Mucosa of rectum (tissue), 2 donors: ENCODE measurements around the gene ELAVL1.

Experiments used
- H3K27ac ChIP-seq, 2 donors: one replicate each; pipeline ENCODE4 v1.7.0; 2013; ENCODE audit warnings: inconsistent platforms in 2 of 2, low read depth in 2 of 2, low read length in 2 of 2
- H3K27me3 ChIP-seq, 2 donors: one replicate each; pipeline ENCODE4 v1.7.0; 2013; ENCODE audit warnings: low read length in 2 of 2; ENCODE audit not compliant: control insufficient read depth in 2 of 2, insufficient read depth in 2 of 2
- H3K36me3 ChIP-seq, 2 donors: one replicate each; pipeline ENCODE4 v1.7.0; 2013; ENCODE audit warnings: low read length in 2 of 2; ENCODE audit not compliant: control insufficient read depth in 2 of 2, insufficient read depth in 2 of 2
- H3K4me1 ChIP-seq, 2 donors: one replicate each; pipeline ENCODE4 v1.7.0; 2013; ENCODE audit warnings: low read length in 2 of 2, mild to moderate bottlenecking in 1 of 2; ENCODE audit not compliant: control insufficient read depth in 2 of 2, insufficient read depth in 2 of 2
- H3K4me3 ChIP-seq, 2 donors: one replicate each; pipeline ENCODE4 v1.7.0; 2013; ENCODE audit warnings: low read length in 2 of 2
- H3K9ac ChIP-seq, 2 donors: one replicate each; pipeline ENCODE4 v1.7.0; 2013; ENCODE audit warnings: low read length in 2 of 2, low read depth in 1 of 2, mild to moderate bottlenecking in 1 of 2
- H3K9me3 ChIP-seq, 2 donors: one replicate each; pipeline ENCODE4 v1.7.0; 2013; ENCODE audit warnings: low read length in 2 of 2; ENCODE audit not compliant: control insufficient read depth in 2 of 2
- donor health status: healthy.
- donor health status: Normal muscosa, but diverticular disease.

The ELAVL1 gene

DNA sequence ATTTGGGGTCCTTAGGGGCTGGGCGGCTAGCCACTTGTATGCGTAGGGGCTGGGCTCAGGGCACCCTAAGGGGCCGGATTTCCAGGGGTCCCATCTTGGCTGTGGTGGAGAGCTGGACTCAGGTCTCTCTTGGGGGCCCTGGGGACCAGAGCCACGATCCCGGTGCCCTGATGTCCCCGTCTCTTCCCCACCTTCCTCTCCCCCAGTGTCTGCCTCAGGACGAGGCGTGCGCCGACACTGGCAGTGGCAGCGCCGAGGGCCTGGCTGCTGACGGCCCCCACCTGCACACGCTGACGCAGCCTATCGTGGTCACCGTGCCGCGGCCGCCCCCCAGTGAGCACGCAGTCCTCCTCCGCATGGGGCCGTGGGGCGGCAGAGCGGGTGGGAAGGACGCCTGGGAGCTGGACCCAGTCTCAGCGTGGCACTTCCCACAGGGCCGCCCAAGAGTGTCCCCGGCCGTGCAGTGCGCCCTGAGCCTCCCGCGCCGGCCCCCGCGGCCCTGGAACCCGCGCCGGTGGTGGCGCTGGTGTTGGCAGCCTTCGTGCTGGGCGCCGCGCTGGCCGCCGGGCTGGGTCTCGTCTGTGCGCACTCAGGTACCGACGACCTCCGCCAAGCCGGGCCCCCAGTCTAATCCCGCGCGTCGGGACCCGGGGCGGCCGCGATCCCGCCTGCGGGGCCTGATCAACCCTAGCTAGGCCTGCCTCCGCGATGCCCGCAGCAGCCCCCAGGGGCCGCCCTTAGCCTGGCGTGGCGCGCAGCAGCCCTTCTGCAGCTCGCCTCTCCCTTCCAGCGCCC lies 88.0 kb downstream of the ELAVL1 start:
- Histone ChIP-seq H3K4me3 (peak overlapping the region in 1 of 2 donors; percentile 38), H3K9me3 (no peaks in the 10 kb centered on the region), H3K4me1 (peaks cover 30 to 34% of the 10 kb centered on the region in 2 donors), H3K27ac (peak overlapping the region in 1 of 2 donors; percentile 23), H3K9ac (peak overlapping the region in 1 of 2 donors; percentile 25), H3K36me3 (peaks cover 4 to 6% of the 10 kb centered on the region in 2 donors), H3K27me3 (peaks cover 23 to 26% of the 10 kb centered on the region in 2 donors)

DNA sequence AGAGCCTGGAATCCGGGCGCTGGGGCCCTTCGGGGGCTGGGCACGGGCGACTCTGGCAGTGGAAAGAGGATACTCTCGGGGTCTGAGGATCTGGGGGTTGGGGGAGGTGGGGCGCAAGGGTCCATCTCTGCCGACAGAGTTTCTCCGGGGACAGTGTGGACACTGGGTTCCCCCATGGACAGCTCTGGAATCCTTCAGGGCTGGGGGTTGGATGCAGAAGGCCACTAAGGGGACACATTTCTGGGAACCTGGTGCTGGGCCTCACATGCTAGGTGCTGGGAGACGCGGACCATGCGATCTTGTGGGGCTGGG lies 88.5 kb downstream of the ELAVL1 start:
- H3K9ac ChIP-seq, result no peak overlapping the region
- peaks cover 23 to 26% of the 10 kb centered on the region in 2 donors for H3K27me3 ChIP-seq
- H3K9me3 ChIP-seq, result no peaks in the 10 kb centered on the region
- peaks cover 29 to 31% of the 10 kb centered on the region in 2 donors for H3K4me1 ChIP-seq
- no peak overlapping the region for H3K27ac ChIP-seq
- H3K36me3 ChIP-seq, result peaks cover 7 to 9% of the 10 kb centered on the region in 2 donors
- peak overlapping the region in 1 of 2 donors; percentile 38 for H3K4me3 ChIP-seq

DNA sequence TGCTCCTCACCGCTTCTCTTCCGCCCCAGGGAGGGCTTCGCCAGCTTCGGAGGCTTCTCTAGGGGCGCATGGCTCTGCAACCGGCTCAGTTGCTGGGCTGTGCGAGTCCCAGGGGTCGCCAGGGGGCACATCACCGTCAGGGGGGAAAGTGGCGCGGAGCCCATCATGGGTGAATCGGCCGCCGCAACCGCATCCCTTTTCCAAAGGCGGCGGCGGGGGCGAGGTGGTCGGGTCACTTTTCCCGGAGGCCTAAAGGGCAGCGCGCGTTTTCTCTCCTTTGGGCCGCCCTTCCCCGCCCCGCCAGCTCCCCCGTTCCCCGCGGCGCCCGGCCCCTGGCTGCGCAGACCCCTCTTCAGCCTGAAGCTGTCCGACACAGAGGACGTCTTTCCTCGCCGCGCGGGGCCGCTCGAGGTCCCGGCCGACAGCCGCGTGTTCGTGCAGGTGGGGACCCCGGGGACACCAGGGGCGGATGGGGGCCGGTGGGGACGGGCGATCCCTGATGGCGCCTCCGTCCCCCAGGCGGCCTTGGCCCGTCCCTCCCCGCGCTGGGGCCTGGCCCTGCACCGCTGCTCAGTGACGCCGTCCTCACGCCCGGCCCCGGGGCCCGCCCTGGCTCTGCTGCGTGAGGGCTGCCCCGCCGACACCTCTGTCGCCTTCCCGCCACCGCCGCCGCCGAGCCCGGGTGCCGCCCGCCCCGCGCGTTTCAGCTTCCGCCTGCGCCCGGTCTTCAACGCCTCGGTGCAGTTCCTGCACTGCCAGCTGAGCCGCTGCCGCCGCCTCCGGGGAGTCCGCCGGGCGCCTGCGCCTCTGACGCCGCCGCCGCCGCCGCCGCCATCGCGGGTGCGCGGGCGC lies 89.1 kb downstream of the ELAVL1 start:
- Histone ChIP-seq H3K27ac (no peak overlapping the region), H3K36me3 (peaks cover 13% of the 10 kb centered on the region in 2 donors), H3K27me3 (peaks cover 23 to 26% of the 10 kb centered on the region in 2 donors), H3K4me3 (peak overlapping the region in 1 of 2 donors; percentile 30), H3K9me3 (no peaks in the 10 kb centered on the region), H3K9ac (no peak overlapping the region), H3K4me1 (peaks cover 23 to 25% of the 10 kb centered on the region in 2 donors)

DNA sequence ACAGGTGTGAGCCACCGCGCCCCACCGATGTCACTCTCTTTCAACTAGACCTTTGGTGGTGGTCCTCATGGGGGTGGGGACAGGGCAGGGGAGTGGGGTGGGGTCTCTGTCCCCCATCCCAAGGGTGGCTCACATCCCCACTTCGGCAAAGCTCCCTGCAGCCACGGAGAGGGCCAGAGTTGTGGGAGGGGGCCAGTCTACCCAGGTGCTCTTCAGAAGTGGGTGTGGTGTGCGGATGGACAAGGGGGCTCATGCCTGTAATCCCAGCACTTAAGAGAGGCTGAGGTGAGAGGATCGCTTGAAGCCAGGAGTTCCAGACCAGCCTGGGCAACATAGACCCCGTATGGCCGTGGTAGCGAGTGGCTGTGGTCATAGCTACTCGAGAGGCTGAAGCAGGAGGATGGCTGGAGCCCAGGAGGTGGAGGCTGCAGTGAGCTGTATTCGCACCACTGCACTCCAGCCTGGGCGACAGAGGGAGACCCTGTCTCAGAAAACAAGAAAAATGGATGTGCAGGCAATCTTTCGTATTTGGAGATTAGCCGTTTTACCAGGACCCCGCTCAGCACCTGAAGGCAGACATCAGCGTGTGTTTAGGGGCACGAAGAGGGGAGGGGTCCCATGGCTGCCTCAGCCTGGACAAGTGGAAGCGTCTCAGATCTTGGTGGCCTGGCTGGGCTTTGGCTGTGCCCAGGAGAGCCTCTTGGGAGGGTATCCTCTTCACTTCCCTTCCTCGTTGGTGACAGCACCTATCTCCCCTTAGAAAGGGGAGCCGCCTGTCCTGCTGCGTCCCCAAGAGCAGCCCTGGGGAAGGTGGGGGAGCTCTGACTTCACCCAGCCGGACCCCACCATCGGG lies 90.0 kb downstream of the ELAVL1 start:
- Histone ChIP-seq H3K4me3 (no peak overlapping the region), H3K9me3 (no peaks in the 10 kb centered on the region), H3K27me3 (peaks cover 23 to 26% of the 10 kb centered on the region in 2 donors), H3K27ac (no peak overlapping the region), H3K36me3 (peaks cover 18 to 20% of the 10 kb centered on the region in 2 donors), H3K4me1 (peaks cover 17 to 23% of the 10 kb centered on the region in 2 donors), H3K9ac (no peak overlapping the region)

DNA sequence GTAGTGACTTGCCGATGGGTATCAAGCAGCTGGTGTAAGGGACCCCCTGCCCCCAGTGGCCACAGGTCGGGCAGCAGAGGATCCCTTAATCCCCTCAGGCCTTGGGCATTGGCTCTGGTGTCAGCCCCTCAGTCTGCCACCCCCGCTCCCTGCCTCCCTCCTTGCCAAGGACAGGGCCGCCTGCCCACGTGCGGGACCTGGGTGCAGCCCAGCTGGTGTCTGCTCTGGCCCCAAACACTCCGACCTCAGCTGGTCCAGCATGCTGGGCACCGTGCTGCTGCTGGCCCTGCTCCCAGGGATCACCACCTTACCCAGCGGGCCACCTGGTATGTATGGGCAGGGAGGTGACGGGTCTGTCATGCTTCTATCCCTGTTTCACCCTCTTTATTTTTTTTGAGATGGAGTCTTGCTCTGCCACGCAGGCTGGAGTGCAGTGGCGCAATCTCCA lies 90.8 kb downstream of the ELAVL1 start, which contains the start of gene TGFBR3L:
TSS of gene TGFBR3L (plus strand) at position 233 of the 448 bp plus-strand sequence.
- Histone ChIP-seq H3K4me3 (no peak within 1 kb of the TSS), H3K4me1 (peaks cover 12 to 19% of the 10 kb centered on the region in 2 donors), H3K9ac (no peak within 1 kb of the TSS), H3K36me3 (peaks cover 24 to 26% of the 10 kb centered on the region in 2 donors), H3K27me3 (peaks cover 23 to 26% of the 10 kb centered on the region in 2 donors), H3K9me3 (no peaks in the 10 kb centered on the region), H3K27ac (no peak within 1 kb of the TSS)

DNA sequence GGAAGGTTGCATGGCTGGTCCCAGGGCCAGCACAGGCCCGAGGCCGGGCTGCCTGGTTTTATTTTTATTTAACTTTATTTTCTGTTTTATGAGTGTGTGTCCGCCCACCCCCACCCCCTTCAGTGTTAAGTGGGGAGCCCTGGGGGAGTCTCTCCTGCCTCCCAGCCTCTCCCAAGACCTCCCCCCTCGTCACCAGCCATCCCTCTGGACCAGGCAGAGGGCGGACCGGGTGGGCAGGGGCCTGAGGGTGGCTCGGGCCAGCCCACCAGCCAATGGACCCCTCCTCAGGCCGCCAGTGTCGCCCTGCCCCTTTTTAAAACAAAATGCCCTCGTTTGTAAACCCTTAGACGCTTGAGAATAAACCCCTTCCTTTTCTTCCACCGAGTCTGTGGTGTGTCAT lies 91.3 kb downstream of the ELAVL1 start:
- no peak overlapping the region for H3K4me3 ChIP-seq
- peaks cover 10 to 16% of the 10 kb centered on the region in 2 donors for H3K4me1 ChIP-seq
- no peak overlapping the region for H3K9ac ChIP-seq
- no peaks in the 10 kb centered on the region for H3K9me3 ChIP-seq
- H3K27ac ChIP-seq, result no peak overlapping the region
- peaks cover 24 to 29% of the 10 kb centered on the region in 2 donors for H3K36me3 ChIP-seq
- peaks cover 23 to 26% of the 10 kb centered on the region in 2 donors for H3K27me3 ChIP-seq

DNA sequence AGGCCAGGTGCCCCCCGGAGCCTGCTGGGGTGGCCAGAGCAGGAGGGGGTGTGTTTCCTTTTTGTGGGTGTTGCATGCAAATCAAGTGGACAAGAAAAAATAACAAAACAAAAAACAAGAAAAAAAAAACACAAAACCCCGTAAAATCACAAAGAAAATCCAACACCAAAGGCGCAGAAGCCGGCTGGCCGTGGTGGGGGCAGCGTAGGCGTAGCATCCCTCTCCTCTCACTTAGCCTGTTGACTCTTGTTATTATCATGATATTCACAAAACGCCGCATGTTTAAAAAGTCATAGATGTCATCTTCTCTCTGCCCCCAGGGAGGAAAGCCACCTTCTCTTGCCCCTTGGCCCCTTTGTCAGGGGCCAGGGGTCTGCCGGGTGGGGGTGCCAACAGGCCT lies 91.8 kb downstream of the ELAVL1 start:
- Histone ChIP-seq H3K27me3 (peaks cover 21% of the 10 kb centered on the region in 2 donors), H3K9me3 (no peaks in the 10 kb centered on the region), H3K4me1 (peaks cover 9 to 12% of the 10 kb centered on the region in 2 donors), H3K27ac (no peak overlapping the region), H3K4me3 (no peak overlapping the region), H3K9ac (no peak overlapping the region), H3K36me3 (peaks cover 24 to 30% of the 10 kb centered on the region in 2 donors)

DNA sequence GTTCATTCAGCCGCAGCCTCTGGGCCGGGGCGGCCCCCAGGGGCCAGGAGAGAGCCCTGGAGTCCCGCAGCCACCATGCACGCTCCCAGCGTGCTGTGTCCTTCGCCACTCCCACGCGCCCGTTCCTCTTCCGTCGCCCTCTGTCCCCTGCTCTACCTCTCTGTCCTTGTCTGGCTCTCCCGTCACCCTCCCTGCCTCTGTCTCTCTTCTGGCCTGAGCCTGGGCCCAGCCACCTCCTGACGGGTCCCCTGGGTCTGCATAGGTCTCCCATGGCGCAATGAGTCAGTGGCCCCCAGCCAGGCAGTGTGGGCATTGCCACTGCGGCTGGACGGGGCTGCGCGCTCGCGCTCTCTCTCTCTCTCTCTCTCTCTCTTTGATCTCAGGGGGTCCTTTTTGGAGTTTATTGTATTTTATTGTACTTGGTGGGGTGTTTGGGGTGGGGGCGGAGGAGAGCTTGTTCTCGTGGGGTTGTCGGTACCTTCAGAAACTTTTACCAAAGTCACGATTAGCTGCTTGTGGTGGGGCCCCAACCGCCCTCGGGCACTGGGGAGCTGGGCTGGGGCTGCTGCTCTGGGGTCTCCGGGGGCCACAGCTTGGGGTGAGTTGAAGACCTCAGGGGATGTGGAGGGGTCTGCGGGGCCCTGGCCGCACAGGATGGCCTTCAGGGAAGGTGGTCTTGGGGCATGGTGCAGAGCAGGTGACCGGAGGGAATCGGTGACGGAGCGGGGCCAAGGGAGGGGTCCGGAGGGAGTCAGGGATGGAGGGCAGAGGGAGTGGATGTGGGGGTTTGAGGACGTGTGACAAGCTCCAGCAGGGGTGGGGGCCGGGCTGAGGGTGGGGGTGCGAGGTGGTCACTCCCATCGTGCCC lies 92.5 kb downstream of the ELAVL1 start:
- no peak overlapping the region for H3K27ac ChIP-seq
- no peak overlapping the region for H3K9ac ChIP-seq
- peaks cover 17 to 20% of the 10 kb centered on the region in 2 donors for H3K27me3 ChIP-seq
- H3K36me3 ChIP-seq, result peaks cover 24 to 30% of the 10 kb centered on the region in 2 donors
- no peak overlapping the region for H3K4me3 ChIP-seq
- no peaks in the 10 kb centered on the region for H3K9me3 ChIP-seq
- peaks cover 8 to 10% of the 10 kb centered on the region in 2 donors for H3K4me1 ChIP-seq
